ENCODE data around the gene SOX8.

- TF ChIP-seq POLR2A (IDR thresholded peaks at IDR 0.05) (no peak), CTCF (IDR thresholded peaks at IDR 0.05) (no peak), POLR2AphosphoS5 (IDR thresholded peaks at IDR 0.05; ENCODE audit: insufficient read depth in 1 of 2, low read depth in 1 of 2) (no peak)
Measured at GRCh38 chr16:995087-995486, 13.5 kb downstream of the SOX8 start.
